ENCODE data around the gene HSPBAP1.
"Not testable (repeated sequence)": the region's sequence is repeated elsewhere in the genome, so short reads cannot be mapped to it uniquely, and the experiment has no call there.

The HSPBAP1 gene

GRCh38 chr3:122748347-122748746 is 45.3 kb downstream of the HSPBAP1 start:
- Histone ChIP-seq H2BK120ac (ENCODE audit: low read depth, low read length) (no peak overlapping the region), H3K9ac (ENCODE audit: low read depth, low read length, poor library complexity) (no peak overlapping the region), H4K8ac (ENCODE audit: low read depth, low read length) (no peak overlapping the region), H2AFZ (ENCODE audit: low read length) (no peak overlapping the region), H2BK15ac (ENCODE audit: low read length) (no peak overlapping the region), H3K79me1 (ENCODE audit: low read depth, low read length) (no peaks in the 10 kb centered on the region), H3K27ac (replicated peaks; ENCODE audit: low read length) (no peak overlapping the region), H3K36me3 (replicated peaks in 1 of 2; ENCODE audit: control insufficient read depth in 2 of 2, insufficient read depth in 2 of 2, low read length in 2 of 2) (peaks cover 0 to 14% of the 10 kb centered on the region in 2 donors), H2AK5ac (ENCODE audit: low read depth, low read length) (no peak overlapping the region), H3K18ac (ENCODE audit: low read length) (no peak overlapping the region), H3K4me3 (ENCODE audit: low read length in 2 of 2) (no peak overlapping the region), H3K4ac (ENCODE audit: low read length) (no peak overlapping the region), H2BK5ac (ENCODE audit: low read length) (no peak overlapping the region), H3K14ac (ENCODE audit: low read length) (no peak overlapping the region), H3K23ac (ENCODE audit: low read depth, low read length, poor library complexity) (no peak overlapping the region), H3K4me2 (ENCODE audit: insufficient read depth, low read length, poor library complexity, severe bottlenecking) (no peak overlapping the region), H3K27me3 (ENCODE audit: control insufficient read depth in 3 of 3, insufficient read depth in 3 of 3, low read depth in 1 of 3, low read length in 3 of 3) (no peaks in the 10 kb centered on the region), H3K4me1 (ENCODE audit: control insufficient read depth in 2 of 2, insufficient read depth in 1 of 2, low read depth in 1 of 2, low read length in 2 of 2) (no peaks in the 10 kb centered on the region), H2BK12ac (ENCODE audit: low read length) (no peak overlapping the region), H4K91ac (ENCODE audit: low read depth, low read length, poor library complexity) (no peak overlapping the region), H3K9me3 (replicated peaks in 1 of 2; ENCODE audit: control insufficient read depth in 2 of 2, insufficient read depth in 1 of 2, low read depth in 1 of 2, low read length in 2 of 2) (peaks cover 0 to 6% of the 10 kb centered on the region in 2 donors)
- WGBS, 2 donors (ENCODE audit: extremely low coverage in 2 of 2, insufficient read length in 2 of 2, insufficient replicate concordance in 1 of 2): no CpG with 5 or more reads among the region's 1 CpG
- DNase-seq (ENCODE audit: low spot score): no peak

- not testable (repeated sequence) for H2BK120ac ChIP-seq (ENCODE audit: low read depth, low read length); H3K27ac ChIP-seq (replicated peaks; ENCODE audit: low read length); H3K4me2 ChIP-seq (ENCODE audit: insufficient read depth, low read length, poor library complexity, severe bottlenecking); H2BK5ac ChIP-seq (ENCODE audit: low read length); H2AK5ac ChIP-seq (ENCODE audit: low read depth, low read length); H3K18ac ChIP-seq (ENCODE audit: low read length); H2BK15ac ChIP-seq (ENCODE audit: low read length); H3K14ac ChIP-seq (ENCODE audit: low read length); H3K27me3 ChIP-seq (ENCODE audit: control insufficient read depth in 3 of 3, insufficient read depth in 3 of 3, low read depth in 1 of 3, low read length in 3 of 3); H3K4me1 ChIP-seq (ENCODE audit: control insufficient read depth in 2 of 2, insufficient read depth in 1 of 2, low read depth in 1 of 2, low read length in 2 of 2); H4K91ac ChIP-seq (ENCODE audit: low read depth, low read length, poor library complexity); H2BK12ac ChIP-seq (ENCODE audit: low read length); H4K8ac ChIP-seq (ENCODE audit: low read depth, low read length); H3K9ac ChIP-seq (ENCODE audit: low read depth, low read length, poor library complexity); H2AFZ ChIP-seq (ENCODE audit: low read length); H3K79me1 ChIP-seq (ENCODE audit: low read depth, low read length); H3K9me3 ChIP-seq (replicated peaks in 1 of 2; ENCODE audit: control insufficient read depth in 2 of 2, insufficient read depth in 1 of 2, low read depth in 1 of 2, low read length in 2 of 2); H3K4me3 ChIP-seq (ENCODE audit: low read length in 2 of 2); H3K23ac ChIP-seq (ENCODE audit: low read depth, low read length, poor library complexity); DNase-seq (ENCODE audit: low spot score); H3K4ac ChIP-seq (ENCODE audit: low read length)
- no CpG with 5 or more reads among the region's 35 CpGs for WGBS, 2 donors (ENCODE audit: extremely low coverage in 2 of 2, insufficient read length in 2 of 2, insufficient replicate concordance in 1 of 2)
- H3K36me3 ChIP-seq (replicated peaks in 1 of 2; ENCODE audit: control insufficient read depth in 2 of 2, insufficient read depth in 2 of 2, low read length in 2 of 2): peaks cover 0 to 11% of the 10 kb centered on the region in 2 donors
Observed at GRCh38 chr3:122747295-122747694, 46.3 kb downstream of the HSPBAP1 start.

- H3K4me3 ChIP-seq (ENCODE audit: low read length in 2 of 2): no peak overlapping the region
- no peak overlapping the region for H2BK12ac ChIP-seq (ENCODE audit: low read length)
- no peaks in the 10 kb centered on the region for H3K27me3 ChIP-seq (ENCODE audit: control insufficient read depth in 3 of 3, insufficient read depth in 3 of 3, low read depth in 1 of 3, low read length in 3 of 3)
- H3K23ac ChIP-seq (ENCODE audit: low read depth, low read length, poor library complexity): no peak overlapping the region
- no peaks in the 10 kb centered on the region for H3K79me1 ChIP-seq (ENCODE audit: low read depth, low read length)
- no peak overlapping the region for H3K14ac ChIP-seq (ENCODE audit: low read length)
- H4K8ac ChIP-seq (ENCODE audit: low read depth, low read length): no peak overlapping the region
- no peak overlapping the region for H3K9ac ChIP-seq (ENCODE audit: low read depth, low read length, poor library complexity)
- peaks cover 0 to 18% of the 10 kb centered on the region in 2 donors for H3K36me3 ChIP-seq (replicated peaks in 1 of 2; ENCODE audit: control insufficient read depth in 2 of 2, insufficient read depth in 2 of 2, low read length in 2 of 2)
- no peak overlapping the region for H2AFZ ChIP-seq (ENCODE audit: low read length)
- H3K4ac ChIP-seq (ENCODE audit: low read length): no peak overlapping the region
- no CpG with 5 or more reads among the region's 4 CpGs for WGBS, 2 donors (ENCODE audit: extremely low coverage in 2 of 2, insufficient read length in 2 of 2, insufficient replicate concordance in 1 of 2)
- no peak overlapping the region for H2BK120ac ChIP-seq (ENCODE audit: low read depth, low read length)
- H3K4me1 ChIP-seq (ENCODE audit: control insufficient read depth in 2 of 2, insufficient read depth in 1 of 2, low read depth in 1 of 2, low read length in 2 of 2): no peaks in the 10 kb centered on the region
- H2BK5ac ChIP-seq (ENCODE audit: low read length): no peak overlapping the region
- H2AK5ac ChIP-seq (ENCODE audit: low read depth, low read length): no peak overlapping the region
- H2BK15ac ChIP-seq (ENCODE audit: low read length): no peak overlapping the region
- peaks cover 0 to 9% of the 10 kb centered on the region in 2 donors for H3K9me3 ChIP-seq (replicated peaks in 1 of 2; ENCODE audit: control insufficient read depth in 2 of 2, insufficient read depth in 1 of 2, low read depth in 1 of 2, low read length in 2 of 2)
- no peak overlapping the region for H3K18ac ChIP-seq (ENCODE audit: low read length)
- no peak for DNase-seq (ENCODE audit: low spot score)
- H3K27ac ChIP-seq (replicated peaks; ENCODE audit: low read length): no peak overlapping the region
- H3K4me2 ChIP-seq (ENCODE audit: insufficient read depth, low read length, poor library complexity, severe bottlenecking): no peak overlapping the region
- no peak overlapping the region for H4K91ac ChIP-seq (ENCODE audit: low read depth, low read length, poor library complexity)
Observed at GRCh38 chr3:122745369-122746021, 48.1 kb downstream of the HSPBAP1 start.

- Histone ChIP-seq H4K91ac (ENCODE audit: low read depth, low read length, poor library complexity) (no peak overlapping the region), H2BK12ac (ENCODE audit: low read length) (no peak overlapping the region), H3K4me2 (ENCODE audit: insufficient read depth, low read length, poor library complexity, severe bottlenecking) (no peak overlapping the region), H3K36me3 (replicated peaks in 1 of 2; ENCODE audit: control insufficient read depth in 2 of 2, insufficient read depth in 2 of 2, low read length in 2 of 2) (peaks cover 1 to 29% of the 10 kb centered on the region in 2 donors), H3K79me1 (ENCODE audit: low read depth, low read length) (no peaks in the 10 kb centered on the region), H2BK5ac (ENCODE audit: low read length) (no peak overlapping the region), H3K27ac (replicated peaks; ENCODE audit: low read length) (no peak overlapping the region), H2AK5ac (ENCODE audit: low read depth, low read length) (no peak overlapping the region), H4K8ac (ENCODE audit: low read depth, low read length) (no peak overlapping the region), H3K14ac (ENCODE audit: low read length) (no peak overlapping the region), H2AFZ (ENCODE audit: low read length) (no peak overlapping the region), H2BK15ac (ENCODE audit: low read length) (no peak overlapping the region), H3K4ac (ENCODE audit: low read length) (no peak overlapping the region), H3K27me3 (ENCODE audit: control insufficient read depth in 3 of 3, insufficient read depth in 3 of 3, low read depth in 1 of 3, low read length in 3 of 3) (no peaks in the 10 kb centered on the region), H3K18ac (ENCODE audit: low read length) (no peak overlapping the region), H2BK120ac (ENCODE audit: low read depth, low read length) (no peak overlapping the region), H3K4me3 (ENCODE audit: low read length in 2 of 2) (no peak overlapping the region), H3K4me1 (ENCODE audit: control insufficient read depth in 2 of 2, insufficient read depth in 1 of 2, low read depth in 1 of 2, low read length in 2 of 2) (peaks cover 0 to 1% of the 10 kb centered on the region in 2 donors), H3K9ac (ENCODE audit: low read depth, low read length, poor library complexity) (no peak overlapping the region), H3K9me3 (replicated peaks in 1 of 2; ENCODE audit: control insufficient read depth in 2 of 2, insufficient read depth in 1 of 2, low read depth in 1 of 2, low read length in 2 of 2) (peaks cover 2 to 7% of the 10 kb centered on the region in 2 donors), H3K23ac (ENCODE audit: low read depth, low read length, poor library complexity) (no peak overlapping the region)
- DNase-seq (ENCODE audit: low spot score): no peak
- WGBS, 2 donors (ENCODE audit: extremely low coverage in 2 of 2, insufficient read length in 2 of 2, insufficient replicate concordance in 1 of 2): no CpG with 5 or more reads among the region's 4 CpGs
Observed at GRCh38 chr3:122743581-122744120, 50.0 kb downstream of the HSPBAP1 start.
